ENCODE measurements around the gene CTTNBP2. TPM values are rescaled to one million over a fixed set of nuclear protein-coding genes. Genes with fewer than 3 reads are reported as not detected.

The CTTNBP2 gene
- total RNA-seq, 1 experiment from 2014 or later: 17.6 TPM

DNA sequence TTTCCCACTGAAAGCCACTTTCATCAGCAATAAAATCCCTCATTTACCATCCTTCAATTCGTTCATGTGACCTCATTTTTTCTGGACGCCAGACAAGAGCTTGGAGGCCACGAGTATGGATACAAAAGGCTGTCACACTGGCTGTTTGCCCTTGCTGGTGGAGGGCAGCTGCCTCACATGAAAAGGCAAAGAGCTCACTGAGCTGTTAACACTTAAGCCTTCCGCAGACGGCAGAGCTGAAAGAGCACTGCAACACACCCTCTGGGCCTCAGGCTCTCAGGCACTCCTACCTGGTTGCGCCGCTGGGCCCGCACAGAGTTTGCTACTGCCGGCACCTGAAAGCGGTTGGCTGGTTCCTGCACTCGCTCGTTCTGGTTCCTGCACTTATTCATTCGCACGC is 199.9 kb downstream of the CTTNBP2 start:
- H3K9me3 Mint-ChIP-seq: peaks cover 0 to 3% of the 10 kb centered on the region in 2 experiments; a peak in 1 of 5 replicates
- no peak overlapping the region for H3K27ac ChIP-seq (ENCODE audit: insufficient read length, low read depth, low read length)
- TF ChIP-seq, protein P1, sequence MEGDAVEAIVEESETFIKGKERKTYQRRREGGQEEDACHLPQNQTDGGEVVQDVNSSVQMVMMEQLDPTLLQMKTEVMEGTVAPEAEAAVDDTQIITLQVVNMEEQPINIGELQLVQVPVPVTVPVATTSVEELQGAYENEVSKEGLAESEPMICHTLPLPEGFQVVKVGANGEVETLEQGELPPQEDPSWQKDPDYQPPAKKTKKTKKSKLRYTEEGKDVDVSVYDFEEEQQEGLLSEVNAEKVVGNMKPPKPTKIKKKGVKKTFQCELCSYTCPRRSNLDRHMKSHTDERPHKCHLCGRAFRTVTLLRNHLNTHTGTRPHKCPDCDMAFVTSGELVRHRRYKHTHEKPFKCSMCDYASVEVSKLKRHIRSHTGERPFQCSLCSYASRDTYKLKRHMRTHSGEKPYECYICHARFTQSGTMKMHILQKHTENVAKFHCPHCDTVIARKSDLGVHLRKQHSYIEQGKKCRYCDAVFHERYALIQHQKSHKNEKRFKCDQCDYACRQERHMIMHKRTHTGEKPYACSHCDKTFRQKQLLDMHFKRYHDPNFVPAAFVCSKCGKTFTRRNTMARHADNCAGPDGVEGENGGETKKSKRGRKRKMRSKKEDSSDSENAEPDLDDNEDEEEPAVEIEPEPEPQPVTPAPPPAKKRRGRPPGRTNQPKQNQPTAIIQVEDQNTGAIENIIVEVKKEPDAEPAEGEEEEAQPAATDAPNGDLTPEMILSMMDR (conservative IDR thresholded peaks at IDR 0.05): no peak
- H3K18ac ChIP-seq (ENCODE audit: insufficient read length, low read depth, low read length): no peak overlapping the region
- no peak overlapping the region for H3K23ac ChIP-seq (ENCODE audit: insufficient read length, low read depth, low read length)
- H3K27me3 ChIP-seq (ENCODE audit: insufficient read depth, low read length): no peaks in the 10 kb centered on the region
- no peak overlapping the region for H2BK120ac ChIP-seq (ENCODE audit: low read depth, low read length, poor library complexity, severe bottlenecking)
- no peaks in the 10 kb centered on the region for H3K9me3 ChIP-seq (ENCODE audit: control insufficient read depth, low read depth, low read length)
- H3K36me3 Mint-ChIP-seq (ENCODE audit: insufficient read depth in 1 of 3, low read depth in 3 of 3): peaks cover 0 to 6% (median 0%) of the 10 kb centered on the region in 3 experiments; a peak in 2 of 7 replicates
- no peak overlapping the region for H2AK5ac ChIP-seq (ENCODE audit: insufficient read length, low read length)
- no CpG with 5 or more reads among the region's 14 CpGs for WGBS (ENCODE audit: extremely low coverage, insufficient read length, low lambda C conversion rate)
- H3K14ac ChIP-seq (ENCODE audit: insufficient read depth, low read length): no peak overlapping the region
- H2BK12ac ChIP-seq (ENCODE audit: insufficient read length, low read depth, low read length): no peak overlapping the region
- H2BK15ac ChIP-seq (ENCODE audit: low read depth, low read length): no peak overlapping the region
- peak overlapping the region; percentile 51 to 73 for H3K4me3 Mint-ChIP-seq
- no peaks in the 10 kb centered on the region for H4K20me1 ChIP-seq (ENCODE audit: control insufficient read depth, insufficient read depth, insufficient read length)
- H2AFZ ChIP-seq (ENCODE audit: low read length): no peak overlapping the region
- no peak overlapping the region for H2BK20ac ChIP-seq (ENCODE audit: low read depth, low read length, poor library complexity, severe bottlenecking)
- H3K4me1 ChIP-seq (ENCODE audit: insufficient read depth, low read length): peaks cover 7% of the 10 kb centered on the region; the same call in 1 of the 2 replicates
- peak; percentile 78 for DNase-seq
- H2BK5ac ChIP-seq (ENCODE audit: insufficient read length, low read length): no peak overlapping the region
- H3K4me2 ChIP-seq (ENCODE audit: insufficient read depth, insufficient read length, low read length): peak overlapping the region; percentile 51
- H4K8ac ChIP-seq (replicated peaks; ENCODE audit: insufficient read length, low read depth, low read length): no peak overlapping the region
- peak overlapping the region; percentile 3 for H3K9ac ChIP-seq (ENCODE audit: extremely low read depth, insufficient read length, low read length)
- H3T11ph ChIP-seq (ENCODE audit: low read length): no peak overlapping the region
- no peaks in the 10 kb centered on the region for H3K23me2 ChIP-seq (ENCODE audit: insufficient read length, low read depth, low read length, poor library complexity, severe bottlenecking)
- peak overlapping the region; percentile 63 to 97 (median 93) for H3K27ac Mint-ChIP-seq
- no peaks in the 10 kb centered on the region for H3K79me1 ChIP-seq (ENCODE audit: insufficient read depth, low read depth, low read length, poor library complexity, severe bottlenecking)
- no peaks in the 10 kb centered on the region for H3K79me2 ChIP-seq (ENCODE audit: insufficient read depth, low read length)
- no peak overlapping the region for H4K5ac ChIP-seq (ENCODE audit: insufficient read length, low read depth, low read length)
- H3K4me1 Mint-ChIP-seq: peaks cover 62 to 64% of the 10 kb centered on the region in 2 experiments
- no peaks in the 10 kb centered on the region for H3K27me3 Mint-ChIP-seq (ENCODE audit: low read depth)
- H3K4ac ChIP-seq (ENCODE audit: low read depth, low read length): no peak overlapping the region
- H3K56ac ChIP-seq (ENCODE audit: insufficient read length, low read depth, low read length): no peak overlapping the region
- no peak overlapping the region for H4K91ac ChIP-seq (ENCODE audit: insufficient read length, low read depth, low read length)
